Measurements from ENCODE around the gene ARHGAP1.

ARHGAP1 gene

DNA sequence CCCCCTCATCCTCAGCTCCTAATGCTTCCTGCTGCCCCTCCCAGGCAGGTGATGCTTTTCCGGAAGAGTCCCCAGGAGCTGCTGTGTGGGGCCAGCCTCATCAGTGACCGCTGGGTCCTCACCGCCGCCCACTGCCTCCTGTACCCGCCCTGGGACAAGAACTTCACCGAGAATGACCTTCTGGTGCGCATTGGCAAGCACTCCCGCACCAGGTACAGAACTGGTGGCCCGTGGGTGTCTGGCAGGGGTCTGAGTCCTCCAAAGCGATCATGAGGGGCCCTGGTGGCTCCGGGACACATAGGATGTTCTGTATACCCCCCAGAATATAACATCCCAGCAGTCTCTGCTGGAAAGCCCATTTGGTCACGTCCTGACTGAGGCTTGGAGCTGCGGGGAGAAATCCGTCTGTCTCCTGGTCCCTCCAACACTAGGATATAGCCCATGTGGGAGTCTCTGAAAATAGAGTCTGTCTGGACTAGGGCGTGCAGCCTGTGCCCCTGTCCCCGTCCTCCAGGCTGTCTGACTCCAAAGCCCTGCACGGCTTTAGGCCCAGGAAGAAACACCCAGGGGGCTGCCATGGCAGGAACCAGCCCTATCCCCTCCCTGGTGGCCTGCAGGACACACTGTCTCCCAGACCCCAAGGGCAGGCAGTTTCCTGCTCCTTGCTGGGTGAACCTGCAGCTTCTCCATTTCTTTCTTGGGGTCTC is 27.7 kb upstream of the ARHGAP1 start:
- H3K4me3 ChIP-seq (replicated peaks; ENCODE audit: insufficient read depth, low read length), result no peak overlapping the region
- TF ChIP-seq GABPA (IDR thresholded peaks at IDR 0.05; ENCODE audit: low read depth) (no peak), POLR2AphosphoS5 (IDR thresholded peaks at IDR 0.05; ENCODE audit: low read depth) (no peak), SPI1 (IDR thresholded peaks at IDR 0.05; ENCODE audit: borderline replicate concordance, low read depth) (no peak)
- TF ChIP-seq, protein P1, sequence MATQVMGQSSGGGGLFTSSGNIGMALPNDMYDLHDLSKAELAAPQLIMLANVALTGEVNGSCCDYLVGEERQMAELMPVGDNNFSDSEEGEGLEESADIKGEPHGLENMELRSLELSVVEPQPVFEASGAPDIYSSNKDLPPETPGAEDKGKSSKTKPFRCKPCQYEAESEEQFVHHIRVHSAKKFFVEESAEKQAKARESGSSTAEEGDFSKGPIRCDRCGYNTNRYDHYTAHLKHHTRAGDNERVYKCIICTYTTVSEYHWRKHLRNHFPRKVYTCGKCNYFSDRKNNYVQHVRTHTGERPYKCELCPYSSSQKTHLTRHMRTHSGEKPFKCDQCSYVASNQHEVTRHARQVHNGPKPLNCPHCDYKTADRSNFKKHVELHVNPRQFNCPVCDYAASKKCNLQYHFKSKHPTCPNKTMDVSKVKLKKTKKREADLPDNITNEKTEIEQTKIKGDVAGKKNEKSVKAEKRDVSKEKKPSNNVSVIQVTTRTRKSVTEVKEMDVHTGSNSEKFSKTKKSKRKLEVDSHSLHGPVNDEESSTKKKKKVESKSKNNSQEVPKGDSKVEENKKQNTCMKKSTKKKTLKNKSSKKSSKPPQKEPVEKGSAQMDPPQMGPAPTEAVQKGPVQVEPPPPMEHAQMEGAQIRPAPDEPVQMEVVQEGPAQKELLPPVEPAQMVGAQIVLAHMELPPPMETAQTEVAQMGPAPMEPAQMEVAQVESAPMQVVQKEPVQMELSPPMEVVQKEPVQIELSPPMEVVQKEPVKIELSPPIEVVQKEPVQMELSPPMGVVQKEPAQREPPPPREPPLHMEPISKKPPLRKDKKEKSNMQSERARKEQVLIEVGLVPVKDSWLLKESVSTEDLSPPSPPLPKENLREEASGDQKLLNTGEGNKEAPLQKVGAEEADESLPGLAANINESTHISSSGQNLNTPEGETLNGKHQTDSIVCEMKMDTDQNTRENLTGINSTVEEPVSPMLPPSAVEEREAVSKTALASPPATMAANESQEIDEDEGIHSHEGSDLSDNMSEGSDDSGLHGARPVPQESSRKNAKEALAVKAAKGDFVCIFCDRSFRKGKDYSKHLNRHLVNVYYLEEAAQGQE (IDR thresholded peaks at IDR 0.05; ENCODE audit: insufficient replicate concordance, low read depth), result no peak
- TF ChIP-seq, protein P2, sequence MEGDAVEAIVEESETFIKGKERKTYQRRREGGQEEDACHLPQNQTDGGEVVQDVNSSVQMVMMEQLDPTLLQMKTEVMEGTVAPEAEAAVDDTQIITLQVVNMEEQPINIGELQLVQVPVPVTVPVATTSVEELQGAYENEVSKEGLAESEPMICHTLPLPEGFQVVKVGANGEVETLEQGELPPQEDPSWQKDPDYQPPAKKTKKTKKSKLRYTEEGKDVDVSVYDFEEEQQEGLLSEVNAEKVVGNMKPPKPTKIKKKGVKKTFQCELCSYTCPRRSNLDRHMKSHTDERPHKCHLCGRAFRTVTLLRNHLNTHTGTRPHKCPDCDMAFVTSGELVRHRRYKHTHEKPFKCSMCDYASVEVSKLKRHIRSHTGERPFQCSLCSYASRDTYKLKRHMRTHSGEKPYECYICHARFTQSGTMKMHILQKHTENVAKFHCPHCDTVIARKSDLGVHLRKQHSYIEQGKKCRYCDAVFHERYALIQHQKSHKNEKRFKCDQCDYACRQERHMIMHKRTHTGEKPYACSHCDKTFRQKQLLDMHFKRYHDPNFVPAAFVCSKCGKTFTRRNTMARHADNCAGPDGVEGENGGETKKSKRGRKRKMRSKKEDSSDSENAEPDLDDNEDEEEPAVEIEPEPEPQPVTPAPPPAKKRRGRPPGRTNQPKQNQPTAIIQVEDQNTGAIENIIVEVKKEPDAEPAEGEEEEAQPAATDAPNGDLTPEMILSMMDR (IDR thresholded peaks at IDR 0.05; ENCODE audit: insufficient read depth, low read length), result no peak
- no peaks in the 10 kb centered on the region for H3K27me3 ChIP-seq (ENCODE audit: insufficient read depth, poor library complexity, severe bottlenecking)
- DNase-seq (ENCODE audit: low read depth in 1 of 2, low spot score in 1 of 2), result no peak
- H3K27ac ChIP-seq (replicated peaks), result no peak overlapping the region

DNA sequence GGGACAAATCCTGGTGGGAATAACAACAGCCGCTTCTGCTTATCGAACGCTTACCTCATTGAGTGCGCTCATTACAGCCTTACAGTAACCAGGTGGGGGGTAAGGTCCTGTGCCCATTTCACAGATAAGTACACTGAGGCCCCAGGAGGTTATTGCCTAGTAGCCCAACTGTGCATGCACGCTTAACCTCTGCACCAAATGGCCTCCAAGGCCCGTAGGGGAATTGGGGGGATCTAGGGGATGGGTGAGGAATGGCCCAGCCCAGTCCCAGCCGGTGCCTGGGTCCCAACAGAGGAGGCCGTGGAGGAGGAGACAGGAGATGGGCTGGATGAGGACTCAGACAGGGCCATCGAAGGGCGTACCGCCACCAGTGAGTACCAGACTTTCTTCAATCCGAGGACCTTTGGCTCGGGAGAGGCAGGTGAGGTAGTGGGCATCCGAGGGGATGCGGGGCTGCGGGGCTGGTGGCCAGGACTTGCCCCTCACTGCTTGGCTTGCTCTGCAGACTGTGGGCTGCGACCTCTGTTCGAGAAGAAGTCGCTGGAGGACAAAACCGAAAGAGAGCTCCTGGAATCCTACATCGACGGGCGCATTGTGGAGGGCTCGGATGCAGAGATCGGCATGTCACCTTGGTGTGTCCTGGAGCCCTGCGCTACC is 25.9 kb upstream of the ARHGAP1 start:
- Histone ChIP-seq H3K27ac (replicated peaks) (no peak overlapping the region), H3K4me3 (replicated peaks; ENCODE audit: insufficient read depth, low read length) (no peak overlapping the region), H3K27me3 (ENCODE audit: insufficient read depth, poor library complexity, severe bottlenecking) (no peaks in the 10 kb centered on the region)
- TF ChIP-seq, protein P1 (IDR thresholded peaks at IDR 0.05; ENCODE audit: insufficient replicate concordance, low read depth), result no peak
- TF ChIP-seq POLR2AphosphoS5 (IDR thresholded peaks at IDR 0.05; ENCODE audit: low read depth) (no peak), GABPA (IDR thresholded peaks at IDR 0.05; ENCODE audit: low read depth) (no peak)
- TF ChIP-seq, protein P2 (IDR thresholded peaks at IDR 0.05; ENCODE audit: insufficient read depth, low read length), result no peak
- DNase-seq (ENCODE audit: low read depth in 1 of 2, low spot score in 1 of 2), result no peak

DNA sequence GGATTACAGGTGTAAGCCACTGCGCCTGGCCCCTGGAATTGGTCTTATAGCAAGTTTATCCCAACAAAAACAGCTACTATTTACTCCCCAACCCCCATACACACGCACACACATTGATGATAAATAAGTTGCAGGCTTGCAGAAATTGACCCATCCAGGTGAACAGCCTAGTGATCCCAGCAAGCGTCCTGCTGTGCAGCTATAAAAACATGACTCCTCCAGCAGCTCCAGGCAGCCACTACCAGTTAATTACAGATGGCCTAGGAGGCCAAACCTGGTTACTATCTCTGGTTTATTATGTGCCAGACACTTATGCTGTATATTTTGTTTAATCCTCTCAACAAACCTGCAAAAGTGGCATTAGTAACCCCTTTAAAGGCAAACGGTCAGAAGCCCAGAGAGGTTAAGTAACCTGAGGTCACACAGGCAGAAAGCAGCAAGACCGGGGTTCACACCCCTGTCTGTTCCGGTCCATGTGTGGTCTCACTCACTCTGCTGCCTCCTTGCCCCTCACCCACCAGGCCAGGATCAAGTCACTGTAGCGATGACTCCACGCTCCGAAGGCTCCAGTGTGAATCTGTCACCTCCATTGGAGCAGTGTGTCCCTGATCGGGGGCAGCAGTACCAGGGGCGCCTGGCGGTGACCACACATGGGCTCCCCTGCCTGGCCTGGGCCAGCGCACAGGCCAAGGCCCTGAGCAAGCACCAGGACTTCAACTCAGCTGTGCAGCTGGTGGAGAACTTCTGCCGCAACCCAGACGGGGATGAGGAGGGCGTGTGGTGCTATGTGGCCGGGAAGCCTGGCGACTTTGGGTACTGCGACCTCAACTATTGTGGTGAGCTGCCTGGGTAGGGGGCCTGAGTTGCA is 25.2 kb upstream of the ARHGAP1 start:
- no peak for TF ChIP-seq GABPA (IDR thresholded peaks at IDR 0.05; ENCODE audit: low read depth)
- TF ChIP-seq, protein P2 (IDR thresholded peaks at IDR 0.05; ENCODE audit: insufficient read depth, low read length), result no peak
- no peak for TF ChIP-seq SPI1 (IDR thresholded peaks at IDR 0.05; ENCODE audit: borderline replicate concordance, low read depth)
- no peak for TF ChIP-seq POLR2AphosphoS5 (IDR thresholded peaks at IDR 0.05; ENCODE audit: low read depth)
- TF ChIP-seq, protein P1 (IDR thresholded peaks at IDR 0.05; ENCODE audit: insufficient replicate concordance, low read depth), result no peak
- DNase-seq (ENCODE audit: low read depth in 1 of 2, low spot score in 1 of 2), result no peak
- Histone ChIP-seq H3K27me3 (ENCODE audit: insufficient read depth, poor library complexity, severe bottlenecking) (no peaks in the 10 kb centered on the region), H3K27ac (replicated peaks) (no peak overlapping the region), H3K4me3 (replicated peaks; ENCODE audit: insufficient read depth, low read length) (no peak overlapping the region)
